GM21390 (cell line): ENCODE results near the gene MTUS2.
"Not testable (repeated sequence)": the region's sequence is repeated elsewhere in the genome, so short reads cannot be mapped to it uniquely, and the experiment has no call there.

ENCODE experiments used
- ATAC-seq: cut with Tn5 transposase; IDR thresholded peaks from one replicate; pipeline ENCODE4 v1.9.1; 2021; ENCODE audit not compliant: unreplicated experiment

Gene MTUS2

DNA sequence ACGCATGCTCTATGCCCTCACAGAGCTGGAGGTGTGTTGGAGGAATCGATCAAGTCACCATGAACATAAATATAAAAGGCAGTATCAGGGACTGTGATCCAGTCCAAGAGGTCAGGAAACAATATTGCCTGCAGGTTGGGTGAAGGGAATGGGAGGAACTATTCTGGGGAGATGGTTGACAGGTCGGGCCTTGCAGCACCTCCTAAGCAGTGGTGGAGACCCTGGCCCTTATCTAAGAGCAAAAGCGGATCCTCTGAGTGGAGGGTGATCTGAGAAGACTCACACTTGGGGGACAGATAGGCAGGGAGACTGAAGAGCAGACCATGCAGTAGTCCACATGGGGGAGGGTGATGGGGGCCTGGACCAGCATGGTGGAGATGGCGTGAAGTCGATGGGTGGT, 561.9 kb downstream of the MTUS2 start:
- no peak for ATAC-seq

- no peak for ATAC-seq
Measured at GRCh38 chr13:29383476-29383875, 563.3 kb downstream of the MTUS2 start.

- no peak for ATAC-seq
Measured at GRCh38 chr13:29384466-29384865, 564.3 kb downstream of the MTUS2 start.

DNA sequence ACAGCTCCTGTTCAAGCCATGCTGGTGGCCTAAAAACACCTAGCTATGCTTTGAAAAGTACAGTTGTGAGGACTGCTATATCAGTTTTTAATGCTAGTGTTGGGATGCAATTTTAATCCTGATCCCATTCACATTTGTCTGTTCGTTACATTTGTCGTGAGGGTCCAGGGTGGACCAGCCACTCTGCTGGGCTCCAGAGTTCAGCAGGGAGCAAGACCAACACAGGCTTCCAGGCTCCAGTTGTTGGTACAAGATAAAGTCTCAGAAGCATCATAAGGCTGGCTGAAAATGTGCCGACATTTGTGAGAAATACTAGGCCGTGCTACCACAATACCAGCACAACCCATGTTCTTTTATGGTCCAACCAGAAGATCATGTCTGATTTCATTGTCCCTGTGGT, 564.7 kb downstream of the MTUS2 start:
- ATAC-seq: no peak

DNA sequence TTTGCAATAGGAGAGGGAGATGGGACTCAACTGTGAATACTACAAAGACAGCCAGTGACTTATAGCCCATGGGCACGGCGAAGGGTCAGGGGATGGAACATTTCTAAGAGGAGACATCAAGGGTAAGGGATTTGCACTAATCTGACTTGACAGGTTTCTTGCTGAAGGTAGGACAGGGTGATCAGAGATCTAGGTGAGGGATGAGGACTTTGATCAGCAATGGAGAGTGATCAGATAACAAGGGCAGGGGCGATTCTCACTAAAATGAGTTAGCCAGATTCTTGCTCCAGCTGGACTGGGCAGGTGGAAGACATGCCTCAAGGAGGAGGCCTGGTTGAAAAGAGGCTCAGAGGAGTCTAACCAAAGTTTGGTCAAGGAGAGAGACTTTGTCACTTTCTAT, 566.1 kb downstream of the MTUS2 start:
- no peak for ATAC-seq

- not testable (repeated sequence) for ATAC-seq
Measured at GRCh38 chr13:29390598-29390997, 570.5 kb downstream of the MTUS2 start.

DNA sequence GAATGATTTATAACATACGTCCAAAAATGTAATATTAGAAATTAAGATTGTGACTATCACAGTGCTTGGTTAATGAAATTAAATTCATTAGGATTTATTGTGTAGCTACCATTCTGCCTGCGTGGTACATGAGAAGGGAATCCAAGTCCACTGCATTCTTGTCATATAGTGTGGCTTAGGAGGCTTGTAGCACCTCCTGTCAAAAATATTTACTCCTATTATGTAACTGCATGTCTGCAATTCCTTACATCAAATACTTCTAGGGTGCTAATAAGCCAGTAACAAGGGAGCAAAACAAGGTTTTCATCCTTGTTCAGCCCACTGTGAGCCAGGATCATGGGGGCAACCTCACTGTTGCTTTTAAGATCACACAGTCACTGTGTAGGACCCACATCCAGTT, 576.3 kb downstream of the MTUS2 start:
- no peak for ATAC-seq

- ATAC-seq: no peak
Measured at GRCh38 chr13:29397265-29397664, 577.1 kb downstream of the MTUS2 start.

DNA sequence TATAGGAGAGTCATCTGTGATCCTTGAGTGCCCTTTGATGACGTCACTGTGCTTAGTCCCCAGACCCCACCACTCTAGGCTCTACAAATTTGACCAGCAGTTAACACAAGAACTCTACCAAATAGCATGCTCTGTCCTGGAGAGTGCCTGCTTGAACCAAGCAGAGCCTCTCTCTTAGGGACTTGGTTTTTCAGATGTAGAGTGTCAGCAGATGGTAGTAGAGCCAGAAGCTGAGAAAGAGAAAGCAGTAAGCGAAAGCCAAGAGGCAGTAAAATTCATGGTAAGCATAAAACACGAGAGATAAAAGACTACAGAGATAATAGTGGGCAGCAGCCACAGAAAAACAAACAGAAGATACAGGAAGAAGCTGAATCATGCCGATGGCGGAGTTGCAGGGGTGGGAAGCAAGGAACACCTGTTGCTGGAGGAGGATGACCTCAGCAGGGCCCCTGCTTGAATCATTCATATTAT, 582.1 kb downstream of the MTUS2 start:
- ATAC-seq: no peak

- ATAC-seq: no peak
Measured at GRCh38 chr13:29405401-29405800, 585.3 kb downstream of the MTUS2 start.

- ATAC-seq: no peak
Measured at GRCh38 chr13:29411481-29411880, 591.3 kb downstream of the MTUS2 start.

- ATAC-seq: no peak
Measured at GRCh38 chr13:29418026-29418425, 597.9 kb downstream of the MTUS2 start.

- ATAC-seq: no peak
Measured at GRCh38 chr13:29421118-29421517, 601.0 kb downstream of the MTUS2 start.

GRCh38 chr13:29422015-29422414, 601.9 kb downstream of the MTUS2 start:
- no peak for ATAC-seq

GRCh38 chr13:29423050-29423449, 602.9 kb downstream of the MTUS2 start:
- no peak for ATAC-seq

- ATAC-seq: no peak
Measured at GRCh38 chr13:29427937-29428309, 607.8 kb downstream of the MTUS2 start.

GRCh38 chr13:29428310-29429181, 608.4 kb downstream of the MTUS2 start:
- ATAC-seq: no peak

DNA sequence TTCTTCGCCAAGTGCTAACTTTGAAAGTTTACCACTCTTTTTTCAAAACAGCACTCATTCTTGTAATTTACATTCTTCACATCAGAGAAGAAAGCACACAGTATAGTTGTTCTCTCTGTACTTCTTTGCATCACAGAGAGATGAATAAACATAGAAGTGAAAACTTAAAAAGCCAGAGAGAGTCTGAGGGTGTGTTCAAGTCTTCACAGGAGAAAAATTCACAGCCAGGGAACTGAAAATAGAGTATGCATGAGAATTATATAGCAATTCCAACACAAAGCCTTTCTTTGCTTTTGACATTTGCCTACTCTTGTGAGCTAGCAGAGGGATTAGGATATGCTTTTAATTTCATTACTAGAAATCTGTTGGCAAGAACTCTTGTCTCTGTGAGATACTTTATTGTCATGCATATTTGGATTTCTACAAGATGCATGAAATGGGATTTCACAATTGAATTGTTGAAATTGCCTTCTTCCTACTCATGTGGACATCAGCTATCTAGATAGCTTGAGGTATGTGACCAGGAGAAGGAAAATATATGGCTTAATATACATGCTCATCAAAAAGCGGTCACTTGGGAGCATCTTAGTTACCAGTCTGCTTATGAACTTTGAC, 609.3 kb downstream of the MTUS2 start:
- no peak for ATAC-seq

- ATAC-seq: no peak
Measured at GRCh38 chr13:29434217-29434945, 614.2 kb downstream of the MTUS2 start.

DNA sequence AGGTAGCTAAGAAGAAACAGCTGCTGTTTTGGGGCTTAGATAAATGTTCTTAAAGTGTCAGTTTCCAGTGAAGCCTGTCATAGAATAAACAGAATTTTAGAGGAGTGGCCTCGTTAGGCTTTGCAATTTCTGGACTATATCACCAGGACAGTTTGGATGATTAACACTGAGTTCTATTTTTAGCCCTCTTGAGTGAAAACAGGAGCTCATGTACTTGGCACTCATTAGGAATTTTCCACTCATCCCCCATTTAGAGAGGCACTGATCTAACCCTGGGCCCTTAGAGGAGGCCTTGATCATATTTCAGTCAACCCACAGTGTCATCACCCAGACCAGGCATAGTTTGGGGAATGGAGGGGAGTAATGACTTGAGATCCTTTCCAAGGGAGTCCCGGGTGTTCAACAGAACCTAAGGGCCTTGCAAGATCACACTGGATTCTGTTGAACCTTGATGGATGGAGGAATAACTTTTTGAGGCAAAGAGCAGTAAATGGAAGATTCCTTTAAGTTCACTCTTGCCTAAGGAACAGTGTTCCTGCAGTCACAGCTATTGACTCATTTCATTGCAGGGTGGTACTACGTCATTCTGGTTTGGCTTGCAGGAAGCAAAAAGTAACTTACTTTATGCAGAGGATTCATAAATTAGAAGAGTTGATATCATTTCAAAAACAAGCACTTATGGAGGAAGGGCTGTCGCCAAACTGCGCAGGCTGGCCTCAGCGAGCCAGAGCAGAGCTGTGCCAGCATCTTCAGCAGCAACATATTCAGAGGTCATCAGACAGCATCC, 615.2 kb downstream of the MTUS2 start:
- no peak for ATAC-seq

- ATAC-seq: no peak
Measured at GRCh38 chr13:29436291-29436690, 616.2 kb downstream of the MTUS2 start.
